Activated naive CD4-positive, alpha-beta T cell treated with anti-CD3 and anti-CD28 coated beads, Interleukin-2, amount 50 U/mL, for 72 hours (primary cell): ENCODE measurements around the gene BTBD9. TPM values are rescaled to one million over a fixed set of nuclear protein-coding genes. Genes with fewer than 3 reads are reported as not detected.

ENCODE experiments used
- ATAC-seq, 2 donors: fragments of 150-1000 bp; cut with Tn5 transposase; 2 replicates each; pipeline ENCODE4 v1.10.0; 2021; ENCODE audit warnings: mild to moderate bottlenecking in 2 of 2, moderate library complexity in 2 of 2
- DNase-seq, 2 donors: peaks; one replicate each; pipeline ENCODE4 v3.0.0; 2021 to 2022; ENCODE audit warnings: low spot score in 2 of 2
- H3K27ac Mint-ChIP-seq, 2 donors: one replicate each; pipeline ENCODE4 v1.8.0; 2022; ENCODE audit warnings: mild to moderate bottlenecking in 2 of 2, mixed read lengths in 2 of 2
- H3K36me3 Mint-ChIP-seq, 2 donors: one replicate each; pipeline ENCODE4 v1.8.0; 2022; ENCODE audit warnings: mixed read lengths in 2 of 2
- H3K9me3 Mint-ChIP-seq, 2 donors: one replicate each; pipeline ENCODE4 v1.8.0; 2022; ENCODE audit warnings: mixed read lengths in 2 of 2
- total RNA-seq, 2 donors: library from RNA; stranded (reverse); gene quantifications; one replicate each; pipeline ENCODE4 v1.2.3, GENCODE V29; 2022

BTBD9 gene
- total RNA-seq, 2 donors from 2014 or later: 10.5 to 18.8 TPM

DNA sequence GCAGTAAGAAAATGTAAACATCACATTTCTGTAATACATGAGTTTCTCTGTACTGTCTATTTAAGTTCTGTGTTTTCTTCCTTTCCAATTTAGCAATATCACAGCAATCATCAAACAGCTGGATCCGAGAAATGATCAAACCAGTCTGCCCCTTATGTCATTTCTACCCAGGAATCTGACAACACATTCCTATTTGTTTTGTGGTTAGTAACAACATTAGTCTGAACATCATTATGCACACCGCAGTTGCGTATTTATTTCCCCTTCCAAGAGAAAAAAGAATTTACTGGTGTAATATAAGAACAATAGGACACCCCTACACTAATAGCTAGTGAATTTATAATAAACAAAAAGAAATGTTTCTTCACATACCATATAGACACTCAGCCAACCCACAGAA lies 179.5 kb downstream of the BTBD9 start:
- Mint-ChIP-seq H3K27ac (no peak overlapping the region), H3K36me3 (peaks cover 0 to 6% of the 10 kb centered on the region in 2 donors), H3K9me3 (peaks cover 0 to 4% of the 10 kb centered on the region in 2 donors)
- DNase-seq: no peak
- no peak for ATAC-seq

- DNase-seq (no peak), ATAC-seq (no peak)
- Mint-ChIP-seq H3K36me3 (peaks cover 0 to 6% of the 10 kb centered on the region in 2 donors), H3K9me3 (peaks cover 0 to 4% of the 10 kb centered on the region in 2 donors), H3K27ac (no peak overlapping the region)
Measured at GRCh38 chr6:38459291-38459690, 180.4 kb downstream of the BTBD9 start.

DNA sequence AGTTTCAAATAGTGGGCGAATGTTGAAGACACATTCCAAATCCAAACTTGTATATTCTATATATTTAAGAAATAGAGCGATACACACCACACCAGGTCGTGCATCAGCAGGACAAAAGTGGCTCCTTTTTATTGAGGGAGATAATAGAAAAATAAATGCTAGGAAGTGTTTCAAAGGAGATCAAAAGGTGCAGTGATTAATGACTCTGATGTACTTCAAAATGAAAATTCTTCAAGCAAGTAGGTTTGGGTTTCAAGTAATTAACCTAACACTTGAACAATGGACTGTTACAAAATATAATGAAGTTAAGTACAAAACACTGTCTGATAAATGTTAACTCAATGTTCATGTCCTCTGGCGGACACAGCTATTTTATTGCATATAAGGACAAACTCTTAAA lies 185.9 kb downstream of the BTBD9 start:
- Mint-ChIP-seq H3K9me3 (no peaks in the 10 kb centered on the region), H3K27ac (no peak overlapping the region), H3K36me3 (peaks cover 0 to 4% of the 10 kb centered on the region in 2 donors)
- no peak for ATAC-seq
- DNase-seq: no peak

DNA sequence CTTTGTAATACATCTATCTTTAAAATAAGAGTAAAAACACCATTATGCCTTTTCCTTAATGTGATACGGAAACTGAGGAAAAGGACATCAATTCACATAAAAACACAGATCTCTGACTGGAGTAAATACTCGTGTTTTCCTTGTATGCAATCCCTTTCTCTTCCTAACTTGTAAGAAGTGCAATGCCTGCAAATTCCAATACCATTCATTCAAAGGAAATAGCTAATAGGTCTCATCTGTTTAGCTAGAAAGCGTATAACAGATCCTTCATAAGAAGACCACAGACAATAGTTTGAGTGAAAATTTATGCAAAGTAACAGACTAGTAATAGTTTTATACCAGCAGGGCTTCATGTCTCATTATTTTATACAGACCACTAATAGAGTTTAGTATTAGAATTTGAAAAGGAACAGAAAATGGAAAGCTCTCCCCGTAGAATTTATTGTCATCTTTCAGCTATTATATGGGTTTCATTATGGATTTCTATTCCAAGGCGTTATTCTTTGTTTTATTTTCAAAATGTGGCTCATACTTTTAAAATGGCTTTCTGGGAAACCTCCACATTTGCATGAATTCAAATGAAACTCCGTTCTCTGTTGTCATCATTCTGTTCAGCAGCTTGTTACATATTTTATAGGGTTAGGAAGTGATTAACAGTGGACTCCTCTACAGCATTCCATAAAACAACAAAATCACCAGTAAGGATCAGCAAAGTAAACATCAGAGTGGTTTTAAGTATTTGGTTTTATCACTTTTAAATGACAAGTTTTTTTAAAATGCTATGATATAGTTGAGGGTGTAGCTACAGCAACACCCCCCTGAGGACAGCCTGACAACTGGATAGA lies 186.7 kb downstream of the BTBD9 start:
- ATAC-seq (no peak), DNase-seq (no peak)
- H3K36me3 Mint-ChIP-seq: peaks cover 0 to 4% of the 10 kb centered on the region in 2 donors
- H3K9me3 Mint-ChIP-seq: no peaks in the 10 kb centered on the region
- no peak overlapping the region for H3K27ac Mint-ChIP-seq

DNA sequence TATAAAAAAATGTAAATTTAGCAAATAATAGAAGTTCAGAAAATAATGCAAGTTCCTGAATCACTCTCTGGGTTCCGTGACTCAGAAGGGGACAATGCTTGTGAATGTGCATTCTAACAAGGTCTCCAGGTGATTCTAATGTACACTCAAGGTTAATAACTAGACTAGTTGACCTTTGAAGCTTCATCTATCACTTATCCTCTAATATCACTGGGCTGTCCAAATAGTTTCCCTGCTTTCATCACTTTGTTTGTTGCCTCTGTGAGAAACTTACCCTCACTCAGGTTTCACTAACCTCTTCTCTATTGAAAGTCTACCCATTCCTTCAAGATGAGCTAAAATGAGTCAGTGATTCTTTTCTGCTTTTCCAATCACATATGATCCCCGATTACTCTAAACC lies 189.0 kb downstream of the BTBD9 start:
- H3K27ac Mint-ChIP-seq: no peak overlapping the region
- no peaks in the 10 kb centered on the region for H3K9me3 Mint-ChIP-seq
- DNase-seq: no peak
- ATAC-seq: no peak
- peaks cover 0 to 4% of the 10 kb centered on the region in 2 donors for H3K36me3 Mint-ChIP-seq

DNA sequence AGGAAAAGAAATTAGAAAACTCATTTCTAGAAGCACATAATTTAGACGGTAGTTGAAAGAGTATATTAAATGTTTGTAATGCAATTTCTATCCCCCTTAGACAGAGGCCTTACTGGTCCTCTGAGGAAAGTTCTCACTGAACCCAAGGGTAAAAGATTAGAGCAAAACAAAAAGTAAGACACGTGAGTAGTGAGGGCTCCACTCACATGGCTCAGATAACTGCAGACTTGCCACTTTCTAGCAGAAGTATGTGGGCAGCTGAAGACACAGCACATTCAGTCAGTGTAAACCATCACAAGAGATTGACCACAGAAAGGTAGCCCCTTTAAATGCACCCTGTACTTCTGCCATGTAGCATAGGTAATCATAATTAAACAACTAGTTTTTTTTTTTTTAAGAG lies 193.8 kb downstream of the BTBD9 start:
- no peak for ATAC-seq
- no peak overlapping the region for H3K27ac Mint-ChIP-seq
- H3K36me3 Mint-ChIP-seq: peaks cover 0 to 4% of the 10 kb centered on the region in 2 donors
- H3K9me3 Mint-ChIP-seq: no peaks in the 10 kb centered on the region
- no peak for DNase-seq

GRCh38 chr6:38445336-38445735 lies 194.4 kb downstream of the BTBD9 start:
- DNase-seq (no peak), ATAC-seq (no peak)
- no peak overlapping the region for H3K27ac Mint-ChIP-seq
- peaks cover 0 to 4% of the 10 kb centered on the region in 2 donors for H3K36me3 Mint-ChIP-seq
- H3K9me3 Mint-ChIP-seq: no peaks in the 10 kb centered on the region

- Mint-ChIP-seq H3K9me3 (no peaks in the 10 kb centered on the region), H3K36me3 (no peaks in the 10 kb centered on the region), H3K27ac (peak overlapping the region; percentile 30 to 41)
- ATAC-seq: peak in 1 of 2 donors; percentile 72
- DNase-seq: no peak
Measured at GRCh38 chr6:38443352-38444144, 196.2 kb downstream of the BTBD9 start.

GRCh38 chr6:38438097-38438496 lies 201.6 kb downstream of the BTBD9 start:
- ATAC-seq: no peak
- Mint-ChIP-seq H3K27ac (no peak overlapping the region), H3K36me3 (peaks cover 6 to 14% of the 10 kb centered on the region in 2 donors), H3K9me3 (peaks cover 4 to 13% of the 10 kb centered on the region in 2 donors)
- DNase-seq: no peak

- Mint-ChIP-seq H3K27ac (no peak overlapping the region), H3K9me3 (peaks cover 4 to 13% of the 10 kb centered on the region in 2 donors), H3K36me3 (peaks cover 6 to 14% of the 10 kb centered on the region in 2 donors)
- no peak for DNase-seq
- peak in 1 of 2 donors; percentile 90 for ATAC-seq
Measured at GRCh38 chr6:38436726-38437465, 202.8 kb downstream of the BTBD9 start.

GRCh38 chr6:38435330-38435729 lies 204.4 kb downstream of the BTBD9 start:
- ATAC-seq (no peak), DNase-seq (no peak)
- Mint-ChIP-seq H3K27ac (no peak overlapping the region), H3K9me3 (peaks cover 4 to 13% of the 10 kb centered on the region in 2 donors), H3K36me3 (peaks cover 6 to 14% of the 10 kb centered on the region in 2 donors)

DNA sequence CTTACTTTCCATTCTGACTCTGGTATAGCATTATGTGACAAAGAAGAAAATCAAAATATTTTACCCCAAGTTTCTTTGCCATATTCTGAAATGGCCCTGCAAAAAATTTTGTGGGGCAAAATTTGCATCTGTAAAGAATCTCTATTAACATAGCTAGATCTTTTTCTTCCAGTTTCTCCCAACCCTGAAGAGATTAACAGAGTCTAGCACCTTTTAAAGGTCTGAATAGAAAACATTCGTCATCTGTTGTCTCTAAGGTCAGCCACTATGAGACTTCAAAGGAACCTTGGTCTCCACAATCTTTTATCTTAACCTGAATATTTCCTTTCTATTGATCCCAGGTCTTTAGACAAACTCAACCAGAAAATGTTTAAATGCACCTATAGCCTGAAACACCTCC lies 205.7 kb downstream of the BTBD9 start:
- H3K36me3 Mint-ChIP-seq: peaks cover 6 to 14% of the 10 kb centered on the region in 2 donors
- no peak for ATAC-seq
- H3K27ac Mint-ChIP-seq: no peak overlapping the region
- peaks cover 4 to 13% of the 10 kb centered on the region in 2 donors for H3K9me3 Mint-ChIP-seq
- DNase-seq: no peak

GRCh38 chr6:38432479-38432878 lies 207.2 kb downstream of the BTBD9 start:
- peak; percentile 67 to 81 for ATAC-seq
- H3K27ac Mint-ChIP-seq: no peak overlapping the region

DNA sequence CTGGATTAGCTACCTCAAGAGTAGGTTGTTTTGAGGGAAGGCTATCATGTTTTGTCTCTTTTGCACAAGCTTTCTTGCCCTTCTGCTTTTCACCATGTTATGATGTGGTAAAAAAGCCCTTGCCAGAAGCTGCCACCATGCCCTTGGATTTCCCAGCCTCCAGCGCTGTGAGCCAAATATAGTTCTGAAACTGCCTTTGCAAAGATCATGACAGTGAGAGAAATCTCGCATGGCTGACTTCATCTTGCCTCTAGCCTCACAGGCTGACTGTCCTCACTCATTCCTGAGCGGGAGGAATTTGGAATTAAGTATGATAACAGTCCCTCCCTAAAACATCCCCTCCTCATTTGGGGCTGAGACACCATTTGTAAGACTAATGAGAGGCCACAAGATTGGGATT lies 207.7 kb downstream of the BTBD9 start:
- DNase-seq: no peak
- ATAC-seq: no peak
- H3K27ac Mint-ChIP-seq: no peak overlapping the region

More at GRCh38 chr6:38432479-38432878, 207.2 kb downstream of the BTBD9 start:
- no peak for DNase-seq
- peaks cover 6 to 14% of the 10 kb centered on the region in 2 donors for H3K36me3 Mint-ChIP-seq
- peaks cover 4 to 13% of the 10 kb centered on the region in 2 donors for H3K9me3 Mint-ChIP-seq

DNA sequence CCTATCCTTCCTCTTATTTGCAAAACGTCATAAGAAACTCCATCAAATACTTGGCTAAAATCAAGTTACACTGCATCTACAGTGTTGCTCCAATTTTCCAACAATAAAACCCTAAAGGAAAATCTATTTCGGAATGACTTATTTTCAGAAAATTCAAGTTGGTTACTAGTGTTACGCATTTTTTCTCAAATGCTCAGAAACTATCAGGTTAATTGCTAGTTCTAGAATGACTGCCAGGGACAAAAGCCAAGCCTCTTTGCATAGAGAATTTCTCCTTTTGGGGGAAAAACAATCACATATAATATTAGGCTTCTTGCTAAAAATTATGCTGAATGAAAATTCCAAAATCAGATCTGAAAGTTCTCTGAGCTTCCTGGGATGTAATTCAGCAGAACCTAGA lies 210.2 kb downstream of the BTBD9 start:
- Mint-ChIP-seq H3K36me3 (peaks cover 10 to 12% of the 10 kb centered on the region in 2 donors), H3K9me3 (peaks cover 4 to 13% of the 10 kb centered on the region in 2 donors), H3K27ac (no peak overlapping the region)
- ATAC-seq (no peak), DNase-seq (no peak)

More for the DNA sequence above, 207.7 kb downstream of the BTBD9 start:
- Mint-ChIP-seq H3K9me3 (peaks cover 4 to 13% of the 10 kb centered on the region in 2 donors), H3K36me3 (peaks cover 7 to 14% of the 10 kb centered on the region in 2 donors)

DNA sequence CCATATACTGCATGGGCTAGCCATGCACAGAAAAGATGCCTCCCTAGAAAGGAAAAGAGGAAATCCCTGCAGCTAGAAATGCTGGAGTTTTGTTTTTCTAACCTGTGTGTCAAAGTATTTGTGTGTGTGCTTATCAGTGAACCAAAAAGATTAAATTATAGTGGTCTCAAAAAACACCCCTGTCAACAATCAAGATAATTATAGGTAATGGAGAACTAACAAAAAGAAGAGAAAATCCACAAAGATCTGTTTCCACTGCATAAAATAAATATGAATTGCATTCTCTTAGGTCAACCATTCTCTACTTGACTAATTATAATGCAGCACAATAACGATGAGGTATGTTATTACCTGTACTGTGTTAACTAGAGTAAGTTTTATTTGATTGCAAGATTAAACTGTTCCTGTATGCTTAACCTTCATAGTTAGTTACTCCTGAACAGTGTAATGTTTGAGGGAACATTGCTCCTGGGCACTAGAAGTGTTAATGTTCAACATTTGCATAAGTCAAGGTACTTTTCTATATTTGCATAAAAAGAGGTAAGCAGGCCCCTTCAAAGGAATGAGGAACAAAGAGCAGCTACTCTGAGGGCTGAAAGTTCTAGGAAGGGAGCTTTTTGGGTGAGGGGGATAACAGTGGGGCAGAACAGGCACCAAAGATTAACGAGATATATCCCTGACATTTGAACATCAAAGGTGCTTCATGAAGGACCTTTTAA lies 212.1 kb downstream of the BTBD9 start:
- no peak overlapping the region for H3K27ac Mint-ChIP-seq
- no peaks in the 10 kb centered on the region for H3K9me3 Mint-ChIP-seq

More for the DNA sequence above, 212.1 kb downstream of the BTBD9 start:
- DNase-seq: no peak
- H3K36me3 Mint-ChIP-seq: peaks cover 0 to 4% of the 10 kb centered on the region in 2 donors
- ATAC-seq: no peak
